Ishikawa (cell line): ENCODE data around the gene REXO4.

Source experiments
- YY1 ChIP-seq: IDR thresholded peaks from 2 replicates; pipeline ENCODE4 v1.6.1; 2012; ENCODE audit warnings: low read depth
- TF ChIP-seq, protein P1 (sequence below): IDR thresholded peaks from 2 replicates; pipeline ENCODE4 v1.6.1; 2012; ENCODE audit warnings: low read depth, mild to moderate bottlenecking

DNA sequence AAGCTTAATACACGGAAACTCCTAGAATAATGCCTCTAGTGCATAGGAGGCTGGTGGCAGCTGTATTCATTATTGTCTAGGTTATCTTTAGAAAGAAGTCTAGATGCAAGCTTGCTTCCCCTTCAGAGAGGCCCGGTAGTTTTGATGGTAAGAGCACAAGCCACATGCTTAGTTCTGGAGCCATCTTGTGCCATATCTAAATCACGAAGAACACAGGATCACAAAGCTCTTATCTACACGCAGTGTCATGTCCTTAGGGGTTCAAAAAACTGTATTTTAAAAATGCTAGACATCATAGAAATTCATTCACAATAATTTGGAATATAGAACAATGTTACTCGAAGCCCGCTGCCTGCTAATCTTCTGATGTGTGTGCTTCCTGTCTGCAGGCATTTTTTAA is 48.2 kb upstream of the REXO4 start:
- TF ChIP-seq YY1: no peak
- TF ChIP-seq, protein P1, sequence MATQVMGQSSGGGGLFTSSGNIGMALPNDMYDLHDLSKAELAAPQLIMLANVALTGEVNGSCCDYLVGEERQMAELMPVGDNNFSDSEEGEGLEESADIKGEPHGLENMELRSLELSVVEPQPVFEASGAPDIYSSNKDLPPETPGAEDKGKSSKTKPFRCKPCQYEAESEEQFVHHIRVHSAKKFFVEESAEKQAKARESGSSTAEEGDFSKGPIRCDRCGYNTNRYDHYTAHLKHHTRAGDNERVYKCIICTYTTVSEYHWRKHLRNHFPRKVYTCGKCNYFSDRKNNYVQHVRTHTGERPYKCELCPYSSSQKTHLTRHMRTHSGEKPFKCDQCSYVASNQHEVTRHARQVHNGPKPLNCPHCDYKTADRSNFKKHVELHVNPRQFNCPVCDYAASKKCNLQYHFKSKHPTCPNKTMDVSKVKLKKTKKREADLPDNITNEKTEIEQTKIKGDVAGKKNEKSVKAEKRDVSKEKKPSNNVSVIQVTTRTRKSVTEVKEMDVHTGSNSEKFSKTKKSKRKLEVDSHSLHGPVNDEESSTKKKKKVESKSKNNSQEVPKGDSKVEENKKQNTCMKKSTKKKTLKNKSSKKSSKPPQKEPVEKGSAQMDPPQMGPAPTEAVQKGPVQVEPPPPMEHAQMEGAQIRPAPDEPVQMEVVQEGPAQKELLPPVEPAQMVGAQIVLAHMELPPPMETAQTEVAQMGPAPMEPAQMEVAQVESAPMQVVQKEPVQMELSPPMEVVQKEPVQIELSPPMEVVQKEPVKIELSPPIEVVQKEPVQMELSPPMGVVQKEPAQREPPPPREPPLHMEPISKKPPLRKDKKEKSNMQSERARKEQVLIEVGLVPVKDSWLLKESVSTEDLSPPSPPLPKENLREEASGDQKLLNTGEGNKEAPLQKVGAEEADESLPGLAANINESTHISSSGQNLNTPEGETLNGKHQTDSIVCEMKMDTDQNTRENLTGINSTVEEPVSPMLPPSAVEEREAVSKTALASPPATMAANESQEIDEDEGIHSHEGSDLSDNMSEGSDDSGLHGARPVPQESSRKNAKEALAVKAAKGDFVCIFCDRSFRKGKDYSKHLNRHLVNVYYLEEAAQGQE: no peak
